Endometrial microvascular endothelial cells (primary cell): ENCODE measurements around the gene C1orf185. TPM values are rescaled to one million over a fixed set of nuclear protein-coding genes. Genes with fewer than 3 reads are reported as not detected.
"Not testable (repeated sequence)": the region's sequence is repeated elsewhere in the genome, so short reads cannot be mapped to it uniquely, and the experiment has no call there.

Experiments used
- in situ Hi-C: cut with HindIII; loops from 2 replicates; pipeline ENCODE4 v1.10.0; 2017; ENCODE audit warnings: low sequenced_read_pairs, low pct_unique_long_range_greater_than_20kb; ENCODE audit errors: inconsistent ontology term
- total RNA-seq: library from RNA; depleted of rRNA; stranded (reverse); fragments of >200 nt; gene quantifications from one replicate; pipeline ENCODE4 v1.2.3, GENCODE V29; 2015; ENCODE audit errors: inconsistent ontology term

C1orf185 gene
- total RNA-seq, 1 donor from 2014 or later: not detected

GRCh38 chr1:51127152-51127551 lies 25.1 kb downstream of the C1orf185 start:
- in situ Hi-C loops: not testable (repeated sequence)

- in situ Hi-C loops: no loop called here
These were observed 29.2 kb downstream of the C1orf185 start for GRCh38 chr1:51131185-51131584.

- in situ Hi-C loops: no loop called here
These were observed 31.0 kb downstream of the C1orf185 start for GRCh38 chr1:51133045-51133444.

GRCh38 chr1:51137696-51138095 lies 35.7 kb downstream of the C1orf185 start:
- in situ Hi-C loops: not testable (repeated sequence)

GRCh38 chr1:51139474-51139873 lies 37.4 kb downstream of the C1orf185 start:
- in situ Hi-C loops: no loop called here

GRCh38 chr1:51147394-51147793 lies 45.4 kb downstream of the C1orf185 start:
- in situ Hi-C loops: no loop called here

GRCh38 chr1:51154776-51155175 lies 52.7 kb downstream of the C1orf185 start:
- in situ Hi-C loops: no loop called here

- in situ Hi-C loops: no loop called here
These were observed 54.7 kb downstream of the C1orf185 start for GRCh38 chr1:51156752-51157151.

GRCh38 chr1:51157395-51157794 lies 55.4 kb downstream of the C1orf185 start:
- in situ Hi-C loops: no loop called here

- in situ Hi-C loops: no loop called here
These were observed 56.2 kb downstream of the C1orf185 start for GRCh38 chr1:51158263-51158662.

GRCh38 chr1:51162560-51162959 lies 60.5 kb downstream of the C1orf185 start:
- in situ Hi-C loops: not testable (repeated sequence)

GRCh38 chr1:51165540-51165939 lies 63.5 kb downstream of the C1orf185 start:
- in situ Hi-C loops: no loop called here

GRCh38 chr1:51168266-51168845 lies 66.3 kb downstream of the C1orf185 start:
- in situ Hi-C loops: no loop called here

- in situ Hi-C loops: no loop called here
These were observed 66.9 kb downstream of the C1orf185 start for GRCh38 chr1:51168936-51169335.

- in situ Hi-C loops: no loop called here
These were observed 68.3 kb downstream of the C1orf185 start for GRCh38 chr1:51170342-51170741.

- in situ Hi-C loops: no loop called here
These were observed 70.8 kb downstream of the C1orf185 start for GRCh38 chr1:51172811-51173210.

- in situ Hi-C loops: no loop called here
These were observed 73.2 kb downstream of the C1orf185 start for GRCh38 chr1:51175278-51175677.

GRCh38 chr1:51177988-51178387 lies 76.0 kb downstream of the C1orf185 start:
- in situ Hi-C loops: not testable (repeated sequence)

GRCh38 chr1:51188230-51188629 lies 86.2 kb downstream of the C1orf185 start:
- in situ Hi-C loops: no loop called here

- in situ Hi-C loops: no loop called here
These were observed 87.5 kb downstream of the C1orf185 start for GRCh38 chr1:51189421-51190073.

- in situ Hi-C loops: no loop called here
These were observed 88.9 kb downstream of the C1orf185 start for GRCh38 chr1:51190961-51191360.
